CD14-positive monocyte (primary cell): ENCODE data around the gene HOXD13. TPM values are rescaled to one million over a fixed set of nuclear protein-coding genes. Genes with fewer than 3 reads are reported as not detected.

ENCODE experiments used
- DNase-seq, 3 donors: peaks; one replicate each; pipeline ENCODE4 v3.0.0-alpha.2; 2011 to 2022
- H2AFZ ChIP-seq: 2 replicates; pipeline ENCODE4 v1.6.0; 2012; ENCODE audit warnings: mild to moderate bottlenecking, low read depth, low read length, inconsistent platforms; ENCODE audit not compliant: insufficient read depth, poor library complexity, severe bottlenecking
- H3K27ac ChIP-seq, 2 donors: 1 replicate in 1 of 2; 2 replicates in 1 of 2; pipeline ENCODE4 v1.5.1; 2012 to 2013; ENCODE audit warnings: low read length in 2 of 2, control low read depth in 1 of 2, inconsistent platforms in 1 of 2, low read depth in 1 of 2, mild to moderate bottlenecking in 1 of 2
- H3K27me3 ChIP-seq, 2 donors: one replicate each; pipeline versions ENCODE4 v1.6.0 to v1.6.1; 2011 to 2013; ENCODE audit warnings: low read length in 2 of 2; ENCODE audit not compliant: control insufficient read depth in 2 of 2, insufficient read depth in 2 of 2
- H3K36me3 ChIP-seq, 2 donors: replicated peaks in 1 of 2; 1 replicate in 1 of 2; 2 replicates in 1 of 2; pipeline versions ENCODE4 v1.5.1 to v1.6.1; 2012 to 2013; ENCODE audit warnings: low read length in 2 of 2, control low read depth in 1 of 2, inconsistent platforms in 1 of 2, mild to moderate bottlenecking in 1 of 2; ENCODE audit not compliant: insufficient read depth in 2 of 2, control insufficient read depth in 1 of 2
- H3K4me1 ChIP-seq, 2 donors: 1 replicate in 1 of 2; 2 replicates in 1 of 2; pipeline versions ENCODE4 v1.5.1 to v1.6.1; 2012 to 2013; ENCODE audit warnings: low read length in 2 of 2, control low read depth in 1 of 2, inconsistent platforms in 1 of 2, mild to moderate bottlenecking in 1 of 2, moderate library complexity in 1 of 2; ENCODE audit not compliant: insufficient read depth in 2 of 2, control insufficient read depth in 1 of 2
- H3K4me2 ChIP-seq: replicated peaks from 2 replicates; pipeline ENCODE3; 2012; ENCODE audit warnings: low read length, moderate library complexity, mild to moderate bottlenecking; ENCODE audit not compliant: poor library complexity, severe bottlenecking; ENCODE audit errors: extremely low read depth
- H3K4me3 ChIP-seq, 3 experiments: fragments of 200-600 bp in 1 of 3; sonication (generic) in 1 of 3; replicated peaks in 1 of 3; 1 replicate in 2 of 3; 2 replicates in 1 of 3; pipeline ENCODE4 v1.5.1; 2011 to 2013; ENCODE audit warnings: low read length in 3 of 3, mild to moderate bottlenecking in 3 of 3, control low read depth in 2 of 3, low read depth in 2 of 3, inconsistent platforms in 1 of 3, moderate library complexity in 1 of 3
- H3K79me2 ChIP-seq: 2 replicates; pipeline ENCODE4 v1.6.0; 2012; ENCODE audit warnings: mild to moderate bottlenecking, control low read depth, inconsistent platforms, low read length, moderate library complexity; ENCODE audit not compliant: insufficient read depth
- H3K9ac ChIP-seq: 2 replicates; pipeline ENCODE4 v1.6.0; 2017; ENCODE audit warnings: low read length, mild to moderate bottlenecking; ENCODE audit not compliant: insufficient read depth, poor library complexity, severe bottlenecking
- H3K9me3 ChIP-seq, 2 donors: replicated peaks in 1 of 2; 1 replicate in 1 of 2; 2 replicates in 1 of 2; pipeline versions ENCODE4 v1.5.1 to v1.6.1; 2012 to 2013; ENCODE audit warnings: low read length in 2 of 2, control low read depth in 1 of 2; ENCODE audit not compliant: control insufficient read depth in 1 of 2, insufficient read depth in 1 of 2
- H4K20me1 ChIP-seq: 2 replicates; pipeline ENCODE4 v1.6.0; 2012; ENCODE audit warnings: mild to moderate bottlenecking, low read length, control low read depth, moderate library complexity; ENCODE audit not compliant: insufficient read depth
- H3K27ac Mint-ChIP-seq, 7 donors: one replicate each; pipeline ENCODE4 v1.8.0; 2020; ENCODE audit warnings: mild to moderate bottlenecking in 7 of 7, mixed read lengths in 7 of 7, moderate library complexity in 6 of 7, inconsistent platforms in 2 of 7
- H3K27me3 Mint-ChIP-seq, 3 donors: one replicate each; pipeline ENCODE4 v1.8.0; 2021 to 2022; ENCODE audit warnings: low read depth in 3 of 3, mild to moderate bottlenecking in 3 of 3, mixed read lengths in 3 of 3, moderate library complexity in 3 of 3, inconsistent platforms in 1 of 3
- H3K36me3 Mint-ChIP-seq, 2 donors: one replicate each; pipeline ENCODE4 v1.8.0; 2020; ENCODE audit warnings: mixed read lengths in 2 of 2, inconsistent platforms in 1 of 2, mild to moderate bottlenecking in 1 of 2
- H3K4me1 Mint-ChIP-seq: one replicate; pipeline ENCODE4 v1.8.0; 2020; ENCODE audit warnings: mild to moderate bottlenecking, mixed read lengths
- H3K4me3 Mint-ChIP-seq, 2 donors: one replicate each; pipeline ENCODE4 v1.8.0; 2020; ENCODE audit warnings: mild to moderate bottlenecking in 2 of 2, mixed read lengths in 2 of 2, moderate library complexity in 1 of 2
- H3K9me3 Mint-ChIP-seq, 7 donors: one replicate each; pipeline ENCODE4 v1.8.0; 2020 to 2022; ENCODE audit warnings: mixed read lengths in 7 of 7, mild to moderate bottlenecking in 6 of 7, moderate library complexity in 6 of 7, inconsistent platforms in 2 of 7
- CTCF ChIP-seq: fragments of 200-600 bp; IDR thresholded peaks from one replicate; pipeline ENCODE4 v1.8.0; 2022; ENCODE audit warnings: antibody characterized with exemption, mild to moderate bottlenecking
- WGBS: methylation state at CpG from one replicate; pipeline ENCODE4 v1.1.5; 2013; ENCODE audit warnings: missing lambda C conversion rate; ENCODE audit not compliant: insufficient coverage; 5-methylcytosine and 5-hydroxymethylcytosine counted together
- intact Hi-C, 2 donors: fragments of 100-400 bp; cut with micrococcal nuclease; formaldehyde crosslinking; loops; one replicate each; pipeline versions ENCODE4 v1.15.0 to v1.15.1; 2023
- polyA plus RNA-seq, 3 donors: library from polyadenylated mRNA; depleted of rRNA in 1 of 3; unstranded in 2 of 3; stranded (reverse) in 1 of 3; fragments of 300-500 nt in 2 of 3; fragments of >200 nt in 1 of 3; fragmentation: Illumina TruSeq in 2 of 3; gene quantifications; 1 replicate in 2 of 3; 2 replicates in 1 of 3; pipeline ENCODE4 v1.2.3, GENCODE V29; 2012 to 2021

HOXD13 gene
- polyA plus RNA-seq, 3 donors, result not detected

DNA sequence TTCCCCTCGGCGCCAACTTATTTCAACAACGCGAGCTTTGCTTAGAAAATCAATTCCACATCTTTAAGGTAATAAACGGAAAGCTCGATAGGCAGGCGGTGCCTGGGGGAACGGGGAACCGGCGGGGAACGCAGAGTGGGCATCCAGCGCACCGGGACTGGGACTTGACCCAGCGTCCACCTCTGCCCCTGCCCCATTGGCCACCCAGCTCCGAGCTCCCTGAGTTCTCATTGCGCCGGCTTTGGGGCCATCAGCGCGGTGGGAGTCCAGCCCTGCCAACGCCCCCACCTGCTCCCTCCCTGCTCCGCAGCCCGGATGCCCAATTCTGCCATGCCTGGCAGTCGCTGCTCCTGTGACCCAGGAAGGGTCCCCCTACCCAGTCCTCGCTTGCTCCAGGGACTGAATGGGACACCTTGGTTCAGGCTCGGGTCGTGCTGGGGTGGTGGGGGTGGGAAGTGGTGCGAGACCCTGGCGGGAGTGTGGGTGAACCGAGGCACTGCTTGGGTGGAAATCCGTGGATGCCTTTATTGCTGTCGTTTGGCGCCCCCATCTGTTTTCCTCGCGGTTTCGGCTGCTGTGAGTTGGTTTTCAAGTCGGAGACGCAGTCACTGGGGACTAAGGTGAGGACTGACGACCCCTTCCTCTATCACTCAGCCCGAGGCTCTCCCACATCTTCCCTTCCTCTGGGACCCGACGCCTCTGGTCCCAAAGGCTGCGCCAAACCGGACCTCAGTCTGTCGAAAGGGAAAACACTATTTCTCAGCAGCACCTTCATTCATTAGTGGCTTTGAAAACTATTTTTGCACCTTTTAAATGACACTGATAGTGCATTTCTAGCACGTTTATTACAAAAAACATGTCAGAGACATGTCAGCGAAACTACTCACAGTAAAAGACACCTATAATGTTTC, 6.4 kb upstream of the HOXD13 start:
- no peak for DNase-seq
- peaks cover under 1 to 51% (median 26%) of the 10 kb centered on the region in 7 donors for H3K9me3 Mint-ChIP-seq
- Histone ChIP-seq H3K27ac (no peak overlapping the region), H3K4me3 (no peak overlapping the region), H2AFZ (no peak overlapping the region), H3K9me3 (peaks cover 2 to 91% of the 10 kb centered on the region in 2 donors), H3K79me2 (no peaks in the 10 kb centered on the region), H3K36me3 (no peaks in the 10 kb centered on the region), H4K20me1 (no peaks in the 10 kb centered on the region), H3K4me2 (no peak overlapping the region), H3K27me3 (peaks cover 98 to 100% of the 10 kb centered on the region in 2 donors), H3K4me1 (peaks cover 8 to 15% of the 10 kb centered on the region in 2 donors), H3K9ac (no peak overlapping the region)
- H3K4me3 Mint-ChIP-seq, result peak overlapping the region in 1 of 2 donors; percentile 98
- H3K4me1 Mint-ChIP-seq, result peaks cover 23% of the 10 kb centered on the region
- peaks cover 4 to 18% of the 10 kb centered on the region in 2 donors for H3K36me3 Mint-ChIP-seq
- H3K27me3 Mint-ChIP-seq, result peaks cover 100% of the 10 kb centered on the region in 3 donors
- intact Hi-C loops, result no loop called here
- H3K27ac Mint-ChIP-seq, result no peak overlapping the region
- WGBS, result 2% methylated on average over 33 of the region's 46 CpGs
- peak; percentile 13 for TF ChIP-seq CTCF

DNA sequence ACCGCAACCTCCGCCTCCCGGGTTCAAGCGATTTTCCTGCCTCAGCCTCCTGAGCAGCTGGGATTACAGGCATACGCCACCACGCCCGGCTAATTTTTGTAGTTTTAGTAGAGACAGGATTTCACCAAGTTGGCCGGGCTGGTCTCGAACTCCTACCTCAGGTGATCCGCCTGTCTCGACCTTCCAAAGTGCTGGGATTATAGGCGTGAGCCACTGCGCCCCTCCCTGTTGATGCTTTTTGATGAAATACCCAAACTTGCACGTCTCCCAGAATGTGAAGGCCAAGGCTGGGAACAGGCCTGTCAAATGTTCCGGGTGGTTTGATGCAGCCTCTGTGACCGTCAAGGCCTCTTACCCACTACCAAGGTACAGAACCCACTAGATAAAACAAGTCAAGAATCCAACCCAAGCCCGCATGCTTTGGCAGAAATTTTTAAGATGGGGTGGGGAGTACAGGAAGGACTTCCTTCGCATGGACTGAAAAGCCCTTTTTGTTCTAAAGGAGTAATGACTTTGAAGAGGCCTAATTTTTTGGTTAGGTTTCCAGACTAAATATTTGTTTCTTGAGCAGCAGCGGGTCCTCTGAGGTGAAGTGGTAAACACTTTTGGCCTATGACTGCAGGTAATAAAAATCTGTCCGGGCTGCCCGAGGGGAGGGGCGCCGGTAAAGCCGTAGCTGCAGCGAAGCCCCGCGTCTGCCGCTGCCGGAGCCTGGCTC, 5.0 kb upstream of the HOXD13 start:
- H3K27ac Mint-ChIP-seq, result no peak overlapping the region
- H3K4me1 Mint-ChIP-seq, result peaks cover 28% of the 10 kb centered on the region
- Histone ChIP-seq H3K4me3 (peak overlapping the region in 1 of 3 experiments; percentile 48), H3K27me3 (peaks cover 96 to 98% of the 10 kb centered on the region in 2 donors), H3K9ac (no peak overlapping the region), H3K27ac (no peak overlapping the region), H3K9me3 (peaks cover 0 to 89% of the 10 kb centered on the region in 2 donors), H3K36me3 (no peaks in the 10 kb centered on the region), H4K20me1 (no peaks in the 10 kb centered on the region), H3K79me2 (no peaks in the 10 kb centered on the region), H2AFZ (peak overlapping the region; percentile 44), H3K4me2 (peak overlapping the region; percentile 64), H3K4me1 (peaks cover 8 to 11% of the 10 kb centered on the region in 2 donors)
- TF ChIP-seq CTCF, result no peak
- peaks cover 97 to 99% (median 98%) of the 10 kb centered on the region in 3 donors for H3K27me3 Mint-ChIP-seq
- H3K4me3 Mint-ChIP-seq, result peak overlapping the region; percentile 79 to 98
- no peak for DNase-seq
- WGBS, result 17% methylated on average over 24 of the region's 29 CpGs
- peaks cover 0 to 15% of the 10 kb centered on the region in 2 donors for H3K36me3 Mint-ChIP-seq
- peaks cover 0 to 49% (median 26%) of the 10 kb centered on the region in 7 donors for H3K9me3 Mint-ChIP-seq
- intact Hi-C loops, result no loop called here
